Measurements from ENCODE around the gene ARPIN. TPM values are rescaled to one million over a fixed set of nuclear protein-coding genes. Genes with fewer than 3 reads are reported as not detected.
"Not testable (repeated sequence)": the region's sequence is repeated elsewhere in the genome, so short reads cannot be mapped to it uniquely, and the experiment has no call there.

The ARPIN gene
- total RNA-seq (ENCODE audit: unreplicated experiment) = 9.0 TPM
- long read RNA-seq, full-length matches to known transcripts = 1 of 1 reads
- long read RNA-seq, partial matches to known transcripts = 0 of 1 reads
- long read RNA-seq, other reads (novel, unspliced or antisense) = 0 of 1 reads

DNA sequence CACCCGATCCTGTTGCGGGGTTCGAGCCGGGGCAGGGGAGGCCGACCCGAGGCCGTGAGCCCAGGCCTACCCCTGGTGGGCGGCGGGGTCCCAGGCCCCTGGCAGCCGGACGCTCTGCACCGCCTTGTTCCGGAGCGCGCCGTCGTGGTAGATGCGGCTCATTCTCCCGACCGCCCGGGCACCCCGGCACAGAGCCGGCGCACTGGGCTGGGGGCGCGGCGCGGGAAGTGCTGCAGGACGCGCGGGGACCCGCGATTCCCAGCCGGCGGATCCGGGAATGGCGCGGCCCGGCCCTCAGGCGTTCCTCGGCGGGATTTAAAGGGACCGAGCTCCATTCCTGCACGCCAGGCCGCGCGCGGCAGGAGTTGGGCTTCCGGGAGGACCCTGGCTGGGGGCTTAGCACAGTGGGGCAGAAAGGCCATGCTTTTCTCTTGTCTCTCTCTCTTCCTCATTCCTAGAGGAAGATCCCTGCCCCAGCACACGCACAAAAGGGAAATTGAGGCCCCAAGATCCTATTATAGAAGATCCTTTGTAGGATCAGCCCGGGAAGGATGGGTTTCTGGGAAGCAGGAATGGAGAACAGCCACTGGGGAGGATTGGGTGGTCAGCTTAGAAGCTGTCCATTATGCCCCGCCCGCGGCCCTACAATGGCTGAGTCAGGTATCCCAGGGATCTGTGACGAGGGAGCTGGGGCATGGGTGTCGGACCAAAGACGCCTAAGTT lies at the start of gene ARPIN:
ARPIN (minus strand) TSS at position 279 of the 723 bp plus-strand sequence; CDS start at position 162, 117 bp downstream.
- H3K27ac Mint-ChIP-seq (ENCODE audit: unreplicated experiment) = peak within 1 kb of the TSS; percentile 16
- no peaks in the 10 kb centered on the region for H3K36me3 Mint-ChIP-seq (ENCODE audit: unreplicated experiment)
- H3K27me3 Mint-ChIP-seq (ENCODE audit: unreplicated experiment) = no peaks in the 10 kb centered on the region
- TF ChIP-seq, protein P1, sequence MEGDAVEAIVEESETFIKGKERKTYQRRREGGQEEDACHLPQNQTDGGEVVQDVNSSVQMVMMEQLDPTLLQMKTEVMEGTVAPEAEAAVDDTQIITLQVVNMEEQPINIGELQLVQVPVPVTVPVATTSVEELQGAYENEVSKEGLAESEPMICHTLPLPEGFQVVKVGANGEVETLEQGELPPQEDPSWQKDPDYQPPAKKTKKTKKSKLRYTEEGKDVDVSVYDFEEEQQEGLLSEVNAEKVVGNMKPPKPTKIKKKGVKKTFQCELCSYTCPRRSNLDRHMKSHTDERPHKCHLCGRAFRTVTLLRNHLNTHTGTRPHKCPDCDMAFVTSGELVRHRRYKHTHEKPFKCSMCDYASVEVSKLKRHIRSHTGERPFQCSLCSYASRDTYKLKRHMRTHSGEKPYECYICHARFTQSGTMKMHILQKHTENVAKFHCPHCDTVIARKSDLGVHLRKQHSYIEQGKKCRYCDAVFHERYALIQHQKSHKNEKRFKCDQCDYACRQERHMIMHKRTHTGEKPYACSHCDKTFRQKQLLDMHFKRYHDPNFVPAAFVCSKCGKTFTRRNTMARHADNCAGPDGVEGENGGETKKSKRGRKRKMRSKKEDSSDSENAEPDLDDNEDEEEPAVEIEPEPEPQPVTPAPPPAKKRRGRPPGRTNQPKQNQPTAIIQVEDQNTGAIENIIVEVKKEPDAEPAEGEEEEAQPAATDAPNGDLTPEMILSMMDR (IDR thresholded peaks at IDR 0.05; ENCODE audit: partially characterized antibody, unreplicated experiment) = no peak
- H3K4me3 Mint-ChIP-seq (ENCODE audit: unreplicated experiment) = peak within 1 kb of the TSS; percentile 84
- H3K4me1 Mint-ChIP-seq (ENCODE audit: low read depth, unreplicated experiment) = peaks cover 4% of the 10 kb centered on the region
- H3K9me3 Mint-ChIP-seq (ENCODE audit: unreplicated experiment) = peaks cover 3% of the 10 kb centered on the region
- DNase-seq = peak; percentile 78

DNA sequence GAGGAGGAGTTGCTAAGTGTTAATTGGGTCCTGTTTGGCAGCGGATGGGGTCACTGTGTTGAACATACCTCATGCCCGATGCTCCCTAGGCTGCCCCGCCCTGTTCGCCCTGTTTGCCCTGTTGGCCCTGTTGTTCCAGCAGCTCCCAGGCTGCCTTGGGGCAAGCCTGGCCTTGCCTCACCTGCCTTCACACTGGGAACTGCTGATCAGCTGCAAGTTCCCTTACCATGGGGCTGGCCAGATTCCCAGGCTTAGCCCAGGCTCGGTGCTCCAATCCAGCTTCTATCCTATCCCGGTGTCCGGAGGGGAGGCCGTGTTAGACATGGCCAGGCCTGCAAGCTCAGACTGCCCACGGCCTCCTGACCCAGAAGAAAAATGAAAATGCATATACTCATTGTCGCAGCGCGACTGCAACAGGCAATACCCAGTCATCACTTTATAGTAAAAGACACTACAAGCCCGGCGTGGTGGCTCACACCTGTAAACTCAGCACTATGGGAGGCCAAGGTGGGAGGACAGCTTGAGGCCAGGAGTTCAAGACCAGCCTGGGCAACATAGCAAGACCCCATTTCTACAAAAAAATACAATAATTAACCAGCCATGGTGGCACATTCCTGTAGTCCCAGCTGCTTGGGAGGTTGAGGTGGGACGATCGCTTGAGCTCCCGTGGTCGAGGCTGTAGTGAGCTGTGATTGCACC lies 45.5 kb upstream of the ARPIN start:
- Mint-ChIP-seq H3K4me3 (ENCODE audit: unreplicated experiment) (no peak overlapping the region), H3K27ac (ENCODE audit: unreplicated experiment) (no peak overlapping the region), H3K27me3 (ENCODE audit: unreplicated experiment) (no peaks in the 10 kb centered on the region), H3K4me1 (ENCODE audit: low read depth, unreplicated experiment) (no peaks in the 10 kb centered on the region), H3K36me3 (ENCODE audit: unreplicated experiment) (peaks cover 9% of the 10 kb centered on the region), H3K9me3 (ENCODE audit: unreplicated experiment) (no peaks in the 10 kb centered on the region)
- no peak for DNase-seq
- TF ChIP-seq, protein P1 (IDR thresholded peaks at IDR 0.05; ENCODE audit: partially characterized antibody, unreplicated experiment) = no peak

DNA sequence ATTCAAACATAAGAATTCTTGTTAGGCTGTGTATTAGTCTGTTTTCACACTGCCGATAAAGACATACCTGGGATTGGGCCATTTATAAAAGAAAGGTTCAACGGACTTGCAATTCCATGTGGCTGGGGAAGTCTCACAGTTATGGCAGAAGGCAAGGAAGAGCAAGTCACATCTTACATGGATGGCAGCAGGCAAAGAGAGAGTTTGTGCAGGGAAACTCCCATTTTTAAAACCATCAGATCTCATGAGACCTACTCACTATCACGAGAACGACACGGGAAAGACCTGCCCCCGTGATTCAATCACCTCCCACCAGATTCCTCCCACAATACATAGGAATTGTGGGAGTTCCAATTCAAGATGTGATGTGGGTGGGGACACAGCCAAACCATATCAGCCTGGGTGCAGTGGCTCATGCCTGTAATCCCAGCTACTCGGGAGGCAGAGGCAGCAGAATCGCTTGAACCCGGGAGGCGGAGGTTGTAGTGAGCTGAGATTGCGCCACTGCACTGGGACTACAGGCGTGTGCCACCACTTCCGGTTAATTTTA lies 42.8 kb upstream of the ARPIN start:
- not testable (repeated sequence) for H3K9me3 Mint-ChIP-seq (ENCODE audit: unreplicated experiment); H3K4me1 Mint-ChIP-seq (ENCODE audit: low read depth, unreplicated experiment); H3K27ac Mint-ChIP-seq (ENCODE audit: unreplicated experiment)

DNA sequence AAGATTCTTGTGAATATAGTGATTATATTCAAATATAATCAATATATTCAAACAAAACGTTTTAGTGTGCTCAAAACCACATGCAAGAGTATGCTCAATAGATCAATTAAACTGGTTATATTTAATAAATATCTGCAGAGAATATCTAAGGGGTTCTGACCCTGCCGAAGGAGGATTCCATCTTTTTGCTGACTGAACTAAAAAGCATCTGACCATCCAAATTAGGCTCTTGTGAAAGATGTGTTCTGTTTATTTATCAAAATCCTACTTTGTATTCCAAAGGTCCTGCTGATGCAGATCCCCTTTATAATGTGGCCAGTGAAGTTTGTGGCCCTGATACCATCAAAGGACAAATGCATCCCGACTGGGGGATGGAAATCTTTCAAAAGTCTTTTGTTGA lies 41.8 kb upstream of the ARPIN start:
- TF ChIP-seq, protein P1 (IDR thresholded peaks at IDR 0.05; ENCODE audit: partially characterized antibody, unreplicated experiment) = no peak
- peaks cover 9% of the 10 kb centered on the region for H3K36me3 Mint-ChIP-seq (ENCODE audit: unreplicated experiment)
- no peak for DNase-seq
- H3K27ac Mint-ChIP-seq (ENCODE audit: unreplicated experiment) = no peak overlapping the region
- no peak overlapping the region for H3K4me3 Mint-ChIP-seq (ENCODE audit: unreplicated experiment)
- no peaks in the 10 kb centered on the region for H3K27me3 Mint-ChIP-seq (ENCODE audit: unreplicated experiment)
- H3K4me1 Mint-ChIP-seq (ENCODE audit: low read depth, unreplicated experiment) = no peaks in the 10 kb centered on the region
- H3K9me3 Mint-ChIP-seq (ENCODE audit: unreplicated experiment) = no peaks in the 10 kb centered on the region

More for the DNA sequence above, 42.8 kb upstream of the ARPIN start:
- not testable (repeated sequence) for H3K4me3 Mint-ChIP-seq (ENCODE audit: unreplicated experiment); H3K27me3 Mint-ChIP-seq (ENCODE audit: unreplicated experiment); DNase-seq; H3K36me3 Mint-ChIP-seq (ENCODE audit: unreplicated experiment)

DNA sequence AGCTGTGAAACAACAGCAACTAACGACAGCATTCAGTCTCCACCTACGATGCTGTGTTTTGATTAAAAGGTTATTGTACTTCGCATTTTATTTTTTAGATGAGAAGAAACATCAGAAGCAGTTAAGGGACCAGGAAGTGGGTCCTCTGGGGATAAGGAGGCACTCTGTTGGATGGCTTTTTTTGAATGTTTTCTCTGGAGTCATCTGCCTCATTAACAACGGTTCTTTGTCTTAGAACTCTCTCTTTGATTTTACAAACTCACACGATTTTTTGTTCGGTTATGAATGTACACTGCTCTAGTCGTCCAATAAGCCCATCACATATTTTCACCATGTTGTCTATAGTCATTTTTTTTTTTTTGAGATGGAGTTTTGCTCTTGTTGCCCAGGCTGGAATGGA lies 36.0 kb upstream of the ARPIN start:
- H3K27me3 Mint-ChIP-seq (ENCODE audit: unreplicated experiment) = peaks cover 3% of the 10 kb centered on the region
- TF ChIP-seq, protein P1 (IDR thresholded peaks at IDR 0.05; ENCODE audit: partially characterized antibody, unreplicated experiment) = no peak
- H3K36me3 Mint-ChIP-seq (ENCODE audit: unreplicated experiment) = no peaks in the 10 kb centered on the region
- no peaks in the 10 kb centered on the region for H3K9me3 Mint-ChIP-seq (ENCODE audit: unreplicated experiment)
- peaks cover 3% of the 10 kb centered on the region for H3K4me1 Mint-ChIP-seq (ENCODE audit: low read depth, unreplicated experiment)
- H3K27ac Mint-ChIP-seq (ENCODE audit: unreplicated experiment) = no peak overlapping the region
- no peak overlapping the region for H3K4me3 Mint-ChIP-seq (ENCODE audit: unreplicated experiment)
- no peak for DNase-seq

Measured in glutamatergic neuron (in vitro differentiated cells).